GM12878 (cell line): Measurements from ENCODE around the gene ZNF668.

Experiments used
- CBX5 ChIP-seq: sonication (generic); IDR thresholded peaks from 2 replicates; pipeline ENCODE4 v1.6.1; 2016; ENCODE audit warnings: low read depth, moderate library complexity, mild to moderate bottlenecking, inconsistent platforms
- CTCF ChIP-seq, 3 experiments: IDR thresholded peaks in 2 of 3; conservative IDR thresholded peaks in 1 of 3; 2 replicates each; pipeline ENCODE4 v1.5.1; 2011; ENCODE audit warnings: low read depth in 3 of 3, low read length in 3 of 3, mild to moderate bottlenecking in 3 of 3, control low read depth in 2 of 3, moderate library complexity in 2 of 3, inconsistent platforms in 1 of 3, mixed read lengths in 1 of 3; ENCODE audit not compliant: control insufficient read depth in 2 of 3, insufficient read depth in 1 of 3; ENCODE audit errors: extremely low read depth in 1 of 3
- TF ChIP-seq, protein P1 (sequence below): IDR thresholded peaks from 2 replicates; pipeline ENCODE4 v1.6.1; 2011; ENCODE audit warnings: borderline replicate concordance, low read depth, mild to moderate bottlenecking, moderate library complexity, mixed read lengths, low read length; ENCODE audit not compliant: insufficient read depth; ENCODE audit errors: extremely low read length

- TF ChIP-seq CTCF (IDR thresholded peaks at IDR 0.05 in 2 of 3, conservative IDR thresholded peaks at IDR 0.05 in 1 of 3; ENCODE audit: control insufficient read depth in 2 of 3, extremely low read depth in 1 of 3, insufficient read depth in 1 of 3, low read depth in 3 of 3, low read length in 3 of 3) (no peak), CBX5 (no peak)
- TF ChIP-seq, protein P1, sequence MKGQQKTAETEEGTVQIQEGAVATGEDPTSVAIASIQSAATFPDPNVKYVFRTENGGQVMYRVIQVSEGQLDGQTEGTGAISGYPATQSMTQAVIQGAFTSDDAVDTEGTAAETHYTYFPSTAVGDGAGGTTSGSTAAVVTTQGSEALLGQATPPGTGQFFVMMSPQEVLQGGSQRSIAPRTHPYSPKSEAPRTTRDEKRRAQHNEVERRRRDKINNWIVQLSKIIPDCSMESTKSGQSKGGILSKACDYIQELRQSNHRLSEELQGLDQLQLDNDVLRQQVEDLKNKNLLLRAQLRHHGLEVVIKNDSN: no peak
These were observed 20.0 kb upstream of the ZNF668 start for GRCh38 chr16:31094088-31094423.
